NCI-H345 treated with DMSO at 0.1 percent for 48 hours (cell line): ENCODE measurements around the gene METRNL.
"Not testable (repeated sequence)": the region's sequence is repeated elsewhere in the genome, so short reads cannot be mapped to it uniquely, and the experiment has no call there.

Experiments used
- DNase-seq: peaks from one replicate; lab custom pipeline; 2025; ENCODE audit not compliant: unreplicated experiment; lab: John Stamatoyannopoulos, UW

METRNL gene

GRCh38 chr17:83079352-83079747, at the start of gene METRNL:
Gene METRNL (plus strand): TSS chr17:83079609. CDS start chr17:83079816, 207 bp downstream.
- DNase-seq, result peak; percentile 33

- no peak for DNase-seq
Measured at GRCh38 chr17:83030432-83030831, 49.0 kb upstream of the METRNL start.

- DNase-seq, result no peak
Measured at GRCh38 chr17:83031321-83031945, 48.0 kb upstream of the METRNL start.

- not testable (repeated sequence) for DNase-seq
Measured at GRCh38 chr17:83031946-83032451, 47.4 kb upstream of the METRNL start.

- DNase-seq, result no peak
Measured at GRCh38 chr17:83032781-83033180, 46.6 kb upstream of the METRNL start.

- DNase-seq, result no peak
Measured at GRCh38 chr17:83034525-83034924, 44.9 kb upstream of the METRNL start.

- no peak for DNase-seq
Measured at GRCh38 chr17:83035722-83036121, 43.7 kb upstream of the METRNL start.

- no peak for DNase-seq
Measured at GRCh38 chr17:83036193-83036592, 43.2 kb upstream of the METRNL start.

- DNase-seq, result no peak
Measured at GRCh38 chr17:83036666-83037065, 42.7 kb upstream of the METRNL start.

- no peak for DNase-seq
Measured at GRCh38 chr17:83037084-83037873, 42.1 kb upstream of the METRNL start.

- no peak for DNase-seq
Measured at GRCh38 chr17:83037874-83038165, 41.6 kb upstream of the METRNL start.

- DNase-seq, result not testable (repeated sequence)
Measured at GRCh38 chr17:83038983-83039382, 40.4 kb upstream of the METRNL start.

- no peak for DNase-seq
Measured at GRCh38 chr17:83041305-83041704, 38.1 kb upstream of the METRNL start.

- DNase-seq, result no peak
Measured at GRCh38 chr17:83042522-83043158, 36.8 kb upstream of the METRNL start.

- DNase-seq, result not testable (repeated sequence)
Measured at GRCh38 chr17:83044479-83044878, 34.9 kb upstream of the METRNL start.

GRCh38 chr17:83046448-83047181, 32.8 kb upstream of the METRNL start:
- DNase-seq, result no peak

- DNase-seq, result no peak
Measured at GRCh38 chr17:83047182-83047478, 32.3 kb upstream of the METRNL start.

- DNase-seq, result not testable (repeated sequence)
Measured at GRCh38 chr17:83047818-83048475, 31.5 kb upstream of the METRNL start.

- peak; percentile 62 for DNase-seq
Measured at GRCh38 chr17:83050651-83051395, 28.6 kb upstream of the METRNL start.
